Heart left ventricle (tissue), 13 donors: ENCODE data around the gene TOLLIP.
"Not testable (repeated sequence)": the region's sequence is repeated elsewhere in the genome, so short reads cannot be mapped to it uniquely, and the experiment has no call there.

Experiments used
- CTCF ChIP-seq, 12 donors: fragments of 200-600 bp; sonication (generic) in 4 of 12; IDR thresholded peaks; one replicate each; pipeline versions ENCODE4 v1.5.0 to v1.8.0; 2018 to 2022; ENCODE audit warnings: antibody characterized with exemption in 12 of 12, mild to moderate bottlenecking in 5 of 12
- POLR2A ChIP-seq, 2 donors: fragments of 450-650 bp; IDR thresholded peaks; one replicate each; pipeline ENCODE4 v1.6.1; 2017; ENCODE audit warnings: antibody characterized with exemption in 2 of 2, mild to moderate bottlenecking in 2 of 2, moderate library complexity in 2 of 2
- donor health status: ischemic (EF 13 %, LVEDD 7.1; RV severe dilation, severe dysfunction).
- donor health status: DM: no; HTN: yes; CAD: no.
- donor health status: DM: no; HTN: no; CAD: no.
- donor health status: ischemic (EF 25% LVEDD 6.9; RV normal size, moderate dysfunction).
- donor health status: ischemic (EF 25% LVEDD 5.7; RV mildly dilated, moderate dysfunction).
- donor health status: ischemic (EF 35%, LVEDD 5.7; RV mildly dilated, moderate dysfunction).
- donor health status: nonischemic (EF 11% LVEDD 7.7; RV severe dilation, severe dysfunction).
- donor health status: DM: yes; HTN: yes; CAD: no.
- donor health status: PGD.
- donor health status: ischemic (EF 29% LVEDD 5.4; RV normal size, mild dysfunction).
- donor health status: nonischemic (EF 23%, LVEDD 6.1; RV moderate dilation, normal function).

GRCh38 chr11:1266976-1267375, 42.5 kb downstream of the TOLLIP start:
- TF ChIP-seq CTCF, POLR2A (IDR thresholded peaks at IDR 0.05): not testable (repeated sequence)
